ENCODE data around the gene NDOR1. TPM values are rescaled to one million over a fixed set of nuclear protein-coding genes. Genes with fewer than 3 reads are reported as not detected.

NDOR1 gene
- total and polyA plus RNA-seq, 2 of the 8 experiments (the other 6 are each of a cell fraction or from before 2014, with no cell fraction given), result 25.7 to 32.3 TPM

GRCh38 chr9:137198051-137198901 lies 7.2 kb upstream of the NDOR1 start:
- H3K79me2 ChIP-seq (ENCODE audit: control insufficient read depth in 1 of 2, insufficient read depth in 2 of 2, low read length in 2 of 2), result peaks cover 0 to 30% of the 10 kb centered on the region in 2 experiments; a peak in 3 of 4 replicates
- H3K9me3 ChIP-seq (ENCODE audit: insufficient read depth in 2 of 2, low read depth in 1 of 2, low read length in 1 of 2), result no peaks in the 10 kb centered on the region
- CTCF ChIA-PET (ENCODE audit: partially characterized antibody), result interaction anchor here (0.6 to 14.0 kb wide), 10 partner anchors 8 to 108 kb away, joined by 3 to 204 read pairs (median 4); partner anchors contain the start of genes CYSRT1, RNF208, RNF224 and SLC34A3
- POLR2A ChIA-PET (ENCODE audit: partially characterized antibody), result interaction anchor here (0.8 to 2.2 kb wide), 13 partner anchors 10 to 108 kb away, joined by 3 to 21 read pairs (median 4); partner anchors contain the start of genes ANAPC2, RNF208 and SSNA1
- no peaks in the 10 kb centered on the region for H3K27me3 ChIP-seq (replicated peaks in 1 of 4; ENCODE audit: control insufficient read depth in 3 of 4, extremely low read depth in 1 of 4, insufficient read depth in 3 of 4, low read length in 3 of 4)
- no peak overlapping the region for H3K14ac ChIP-seq (ENCODE audit: insufficient read length)
- H3K56ac ChIP-seq (replicated peaks; ENCODE audit: insufficient read length, low read depth, low read length), result no peak overlapping the region
- H3K18ac ChIP-seq (ENCODE audit: extremely low read depth, low read length), result no peak overlapping the region
- no peak overlapping the region for H3K23ac ChIP-seq (ENCODE audit: insufficient read length)
- peaks cover 0 to 33% (median 17%) of the 10 kb centered on the region in 4 experiments; a peak in 6 of 7 replicates for H3K4me1 ChIP-seq (replicated peaks in 1 of 4; ENCODE audit: control insufficient read depth in 3 of 4, insufficient read depth in 4 of 4, low read length in 3 of 4)
- no peak overlapping the region for H2BK20ac ChIP-seq (ENCODE audit: low read length)
- H3K9ac ChIP-seq (replicated peaks in 1 of 4; ENCODE audit: extremely low read depth in 1 of 4, low read depth in 3 of 4, low read length in 3 of 4), result no peak overlapping the region
- H3K4me2 ChIP-seq (ENCODE audit: insufficient read depth in 1 of 2, low read depth in 2 of 2, low read length in 2 of 2), result peak overlapping the region; percentile 70 to 76; a peak in 2 of 4 replicates
- no peak overlapping the region for H3K4ac ChIP-seq (replicated peaks; ENCODE audit: insufficient read length, low read depth, low read length)
- no peaks in the 10 kb centered on the region for H3K36me3 ChIP-seq (ENCODE audit: control insufficient read depth in 2 of 4, insufficient read depth in 4 of 4, low read length in 3 of 4)
- no peak overlapping the region for H4K5ac ChIP-seq (ENCODE audit: insufficient read length, low read depth, low read length)
- peaks cover 3% of the 10 kb centered on the region; the same call in 1 of the 2 replicates for H3K23me2 ChIP-seq (ENCODE audit: low read depth, low read length)
- no peak overlapping the region for H2BK120ac ChIP-seq (replicated peaks; ENCODE audit: low read depth, low read length)
- H4K8ac ChIP-seq (ENCODE audit: extremely low read depth, insufficient read depth, low read length), result peak overlapping the region; percentile 35; the same call in 1 of the 2 replicates
- H4K91ac ChIP-seq (replicated peaks; ENCODE audit: insufficient read length, low read length), result no peak overlapping the region
- H4K20me1 ChIP-seq (replicated peaks in 1 of 2; ENCODE audit: control insufficient read depth in 1 of 2, insufficient read depth in 2 of 2, low read length in 2 of 2), result peaks cover 7 to 29% of the 10 kb centered on the region in 2 experiments
- DNase-seq (ENCODE audit: low read depth in 1 of 2, low spot score in 2 of 2) (no peak), FAIRE-seq (no peak)
- H2AFZ ChIP-seq (ENCODE audit: low read length), result no peak overlapping the region
- peaks cover 22% of the 10 kb centered on the region for H3K79me1 ChIP-seq (ENCODE audit: low read depth, low read length)
- H2BK5ac ChIP-seq (ENCODE audit: low read depth, low read length), result no peak overlapping the region
- H3K27ac ChIP-seq (ENCODE audit: low read depth, low read length), result no peak overlapping the region
- no peak overlapping the region for H2BK15ac ChIP-seq (ENCODE audit: low read length)
- no peak overlapping the region for H2BK12ac ChIP-seq (ENCODE audit: low read depth, low read length)
- H3K4me3 ChIP-seq (ENCODE audit: extremely low read depth in 1 of 4, insufficient read depth in 2 of 4, low read depth in 3 of 4, low read length in 4 of 4), result peak overlapping the region in 1 of 4 experiments; percentile 67; a peak in 1 of 8 replicates
- no peak overlapping the region for H2AK5ac ChIP-seq (ENCODE audit: low read depth, low read length)
- WGBS, 2 experiments (ENCODE audit: extremely low coverage in 1 of 2, insufficient coverage in 1 of 2, insufficient read length in 1 of 2, insufficient replicate concordance in 2 of 2, low coverage in 1 of 2, low lambda C conversion rate in 2 of 2, missing lambda C conversion rate in 1 of 2), result 89% methylated on average over 14 of the region's 19 CpGs; no CpG with 5 or more reads in 1 of the 2 experiments
- no peak for TF ChIP-seq BRCA1 (IDR thresholded peaks at IDR 0.05; ENCODE audit: low read depth, low read length)
- no peak for TF ChIP-seq SAP30 (IDR thresholded peaks at IDR 0.05; ENCODE audit: insufficient read depth, insufficient replicate concordance, low read length)
- TF ChIP-seq JUN (IDR thresholded peaks at IDR 0.05; ENCODE audit: low read depth, low read length), result no peak
- no peak for TF ChIP-seq SIX5 (IDR thresholded peaks at IDR 0.05; ENCODE audit: low read depth, low read length)
- no peak for TF ChIP-seq POLR2A (IDR thresholded peaks at IDR 0.05; ENCODE audit: control extremely low read depth in 1 of 2, low read depth in 2 of 2, low read length in 2 of 2)
- no peak for TF ChIP-seq RBBP5 (IDR thresholded peaks at IDR 0.05; ENCODE audit: borderline replicate concordance, low read depth, low read length)
- no peak for TF ChIP-seq TAF7 (optimal IDR thresholded peaks at IDR 0.05; ENCODE audit: borderline replicate concordance, low read depth, low read length)
- TF ChIP-seq MAX (IDR thresholded peaks at IDR 0.05), result no peak
- no peak for TF ChIP-seq CBX5 (IDR thresholded peaks at IDR 0.05; ENCODE audit: low read depth, low read length)
- TF ChIP-seq EZH2 (IDR thresholded peaks at IDR 0.05; ENCODE audit: low read depth, low read length, severe bottlenecking), result no peak

Data from H1 (cell line).